Endothelial cell of umbilical vein (primary cell): ENCODE results near the gene CHMP3. TPM values are rescaled to one million over a fixed set of nuclear protein-coding genes. Genes with fewer than 3 reads are reported as not detected.

ENCODE experiments used
- BruUV-seq: library from RNA; stranded (reverse); fragments of 400-500 nt; replicated peaks from 2 replicates; lab custom pipeline; 2021; lab: Mats Ljungman, UMichigan
- CTCF ChIA-PET: fragments of 300-600, 350-600 bp; sonication (Branson Sonifier 250); formaldehyde crosslinking; loops from one replicate; lab custom pipeline; 2021; ENCODE audit warnings: antibody characterized with exemption, inconsistent platforms; lab: Charles Lee
- POLR2A ChIA-PET: fragments of 300-600, 350-600 bp; sonication (Branson Sonifier 250); formaldehyde crosslinking; loops from one replicate; lab custom pipeline; 2021; ENCODE audit warnings: antibody characterized with exemption, inconsistent platforms; lab: Charles Lee
- DNase-seq: peaks from one replicate; pipeline ENCODE4 v3.0.0-alpha.2; 2011; ENCODE audit warnings: low read depth, low spot score
- FAIRE-seq: peaks from 2 replicates; lab custom pipeline; 2011; peaks lifted over from hg19 to GRCh38; lab: Jason Lieb, UNC
- H2AFZ ChIP-seq: 2 replicates; pipeline ENCODE4 v1.6.0; 2012; ENCODE audit warnings: low read depth, low read length, control low read depth, inconsistent platforms
- H3K27ac ChIP-seq: 2 replicates; pipeline ENCODE4 v1.5.1; 2011; ENCODE audit warnings: low read depth, mild to moderate bottlenecking, control low read depth, low read length, moderate library complexity; ENCODE audit not compliant: insufficient read depth
- H3K27me3 ChIP-seq, 2 experiments: 2 replicates each; pipeline versions ENCODE4 v1.6.0 to v1.6.1; 2011; ENCODE audit warnings: low read length in 2 of 2, mixed read lengths in 1 of 2; ENCODE audit not compliant: control insufficient read depth in 2 of 2, insufficient read depth in 2 of 2
- H3K36me3 ChIP-seq, 2 experiments: 2 replicates in 1 of 2; 3 replicates in 1 of 2; pipeline ENCODE4 v1.5.1; 2011; ENCODE audit warnings: low read length in 2 of 2, mild to moderate bottlenecking in 1 of 2, moderate library complexity in 1 of 2; ENCODE audit not compliant: control insufficient read depth in 2 of 2, insufficient read depth in 2 of 2; ENCODE audit errors: extremely low read depth in 1 of 2
- H3K4me1 ChIP-seq: 3 replicates; pipeline ENCODE4 v1.5.1; 2011; ENCODE audit warnings: mild to moderate bottlenecking, low read length; ENCODE audit not compliant: control insufficient read depth, insufficient read depth; ENCODE audit errors: extremely low read depth
- H3K4me2 ChIP-seq: 2 replicates; pipeline ENCODE4 v1.6.1; 2011; ENCODE audit warnings: low read length, control low read depth, mixed read lengths; ENCODE audit not compliant: insufficient read depth
- H3K4me3 ChIP-seq, 3 experiments: fragments of 200-600 bp in 1 of 3; sonication (generic), shearing (Covaris generic) in 1 of 3; replicated peaks in 1 of 3; 2 replicates each; pipeline ENCODE4 v1.5.1; 2011 to 2016; ENCODE audit warnings: control low read depth in 3 of 3, low read length in 3 of 3, mild to moderate bottlenecking in 2 of 3, inconsistent platforms in 1 of 3, low read depth in 1 of 3, moderate library complexity in 1 of 3; ENCODE audit not compliant: insufficient read depth in 1 of 3
- H3K79me2 ChIP-seq: 2 replicates; pipeline ENCODE4 v1.6.0; 2012; ENCODE audit warnings: low read length, inconsistent platforms; ENCODE audit not compliant: control insufficient read depth, insufficient read depth
- H3K9ac ChIP-seq: replicated peaks from 2 replicates; pipeline ENCODE3; 2011; ENCODE audit warnings: low read length, control low read depth; ENCODE audit not compliant: insufficient read depth; ENCODE audit errors: extremely low read depth
- H3K9me1 ChIP-seq: replicated peaks from 3 replicates; pipeline ENCODE4 v1.6.0; 2011; ENCODE audit warnings: mild to moderate bottlenecking, low read length; ENCODE audit not compliant: control insufficient read depth, insufficient read depth; ENCODE audit errors: extremely low read depth
- H3K9me3 ChIP-seq: replicated peaks from 2 replicates; pipeline ENCODE4 v1.5.1; 2012; ENCODE audit warnings: low read length, inconsistent platforms; ENCODE audit not compliant: control insufficient read depth, insufficient read depth
- H4K20me1 ChIP-seq: replicated peaks from 2 replicates; pipeline ENCODE3; 2011; ENCODE audit warnings: mild to moderate bottlenecking, low read length; ENCODE audit not compliant: control insufficient read depth, insufficient read depth; ENCODE audit errors: extremely low read depth
- EZH2 ChIP-seq: IDR thresholded peaks from 2 replicates; pipeline ENCODE4 v1.6.1; 2012; ENCODE audit warnings: borderline replicate concordance, low read depth, mild to moderate bottlenecking, moderate library complexity, low read length, inconsistent platforms; ENCODE audit not compliant: severe bottlenecking
- FOS ChIP-seq: IDR thresholded peaks from 2 replicates; pipeline ENCODE4 v1.6.1; 2011; ENCODE audit warnings: mild to moderate bottlenecking, low read length, moderate library complexity, borderline replicate concordance; ENCODE audit not compliant: insufficient read depth
- GATA2 ChIP-seq: IDR thresholded peaks from 2 replicates; pipeline ENCODE4 v1.7.0; 2011; ENCODE audit warnings: low read depth, mild to moderate bottlenecking, moderate library complexity, mixed read lengths, low read length; ENCODE audit not compliant: insufficient read length, insufficient read depth
- JUN ChIP-seq: IDR thresholded peaks from 2 replicates; pipeline ENCODE4 v1.6.1; 2011; ENCODE audit warnings: borderline replicate concordance, low read depth; ENCODE audit not compliant: insufficient read length, insufficient read depth
- MAX ChIP-seq: IDR thresholded peaks from 2 replicates; pipeline ENCODE4 v1.6.1; 2011; ENCODE audit not compliant: insufficient read depth, insufficient read length
- MYC ChIP-seq: IDR thresholded peaks from one replicate; pipeline ENCODE4 v1.6.1; 2011; ENCODE audit warnings: mild to moderate bottlenecking, low read depth, low read length
- POLR2A ChIP-seq: IDR thresholded peaks from 2 replicates; pipeline ENCODE4 v1.6.1; 2012; ENCODE audit warnings: low read depth, mild to moderate bottlenecking, control low read depth, low read length
- POLR2AphosphoS5 ChIP-seq: IDR thresholded peaks from 2 replicates; pipeline ENCODE4 v1.6.1; 2012; ENCODE audit warnings: low read depth, mild to moderate bottlenecking, control low read depth, low read length, moderate library complexity; ENCODE audit not compliant: insufficient read depth
- dilution Hi-C: fragments of 300-500 bp; cut with MboI; formaldehyde crosslinking; loops from one replicate; pipeline ENCODE4 v1.15.0; 2019; ENCODE audit warnings: low sequenced_read_pairs; ENCODE audit not compliant: extremely low pct_ligation_motif_present
- intact Hi-C: fragments of 100-400 bp; cut with micrococcal nuclease; formaldehyde crosslinking; loops from one replicate; pipeline ENCODE4 v1.10.0; 2022
- polyA plus RNA-seq, 4 experiments: library from polyadenylated mRNA; depleted of rRNA in 3 of 4; stranded (reverse) in 3 of 4; unstranded in 1 of 4; fragments of >200 nt; gene quantifications; 2 replicates each; pipeline versions ENCODE4 v1.2.1 to v1.2.3, GENCODE V29; 2011 to 2012; ENCODE audit warnings: missing spikeins in 1 of 4
- total RNA-seq: library from RNA; stranded (reverse); gene quantifications from 2 replicates; pipeline ENCODE4 v1.2.3, GENCODE V29; 2021
- TF ChIP-seq, protein P1 (sequence below), 2 donors: IDR thresholded peaks; 1 replicate in 1 of 2; 2 replicates in 1 of 2; pipeline ENCODE4 v1.5.1; 2011; ENCODE audit warnings: low read length in 2 of 2, mild to moderate bottlenecking in 2 of 2, moderate library complexity in 2 of 2, control low read depth in 1 of 2, inconsistent platforms in 1 of 2, low read depth in 1 of 2; ENCODE audit not compliant: insufficient read depth in 1 of 2; ENCODE audit errors: extremely low read depth in 1 of 2

CHMP3 gene
- total and polyA plus RNA-seq, 2 donors (not counting 3 experiments of a cell fraction or from before 2014, with no cell fraction given), result 48.1 to 92.2 TPM

GRCh38 chr2:86603905-86604304, 40.7 kb upstream of the CHMP3 start:
- Histone ChIP-seq H3K4me2 (no peak overlapping the region), H3K79me2 (no peaks in the 10 kb centered on the region), H3K27me3 (no peaks in the 10 kb centered on the region), H3K27ac (no peak overlapping the region), H3K9me3 (no peaks in the 10 kb centered on the region), H3K9ac (no peak overlapping the region), H3K36me3 (peaks cover 5 to 11% of the 10 kb centered on the region in 2 experiments), H2AFZ (no peak overlapping the region), H3K4me3 (no peak overlapping the region), H3K4me1 (no peaks in the 10 kb centered on the region), H3K9me1 (no peaks in the 10 kb centered on the region), H4K20me1 (no peaks in the 10 kb centered on the region)
- CTCF ChIA-PET, result interaction anchor here (1.2 to 1.4 kb wide), 2 partner anchors 9 to 10 kb away, joined by 3 to 4 read pairs; no protein-coding TSS in a partner anchor
- dilution Hi-C loops, result no loop called here
- FAIRE-seq (no peak), DNase-seq (no peak)
- POLR2A ChIA-PET, result no interaction called here
- no TSS peak for BruUV-seq
- intact Hi-C loops, result no loop called here
- TF ChIP-seq GATA2 (no peak), FOS (no peak), EZH2 (no peak), POLR2A (no peak), POLR2AphosphoS5 (no peak), MYC (no peak), JUN (no peak), MAX (no peak)
- TF ChIP-seq, protein P1, sequence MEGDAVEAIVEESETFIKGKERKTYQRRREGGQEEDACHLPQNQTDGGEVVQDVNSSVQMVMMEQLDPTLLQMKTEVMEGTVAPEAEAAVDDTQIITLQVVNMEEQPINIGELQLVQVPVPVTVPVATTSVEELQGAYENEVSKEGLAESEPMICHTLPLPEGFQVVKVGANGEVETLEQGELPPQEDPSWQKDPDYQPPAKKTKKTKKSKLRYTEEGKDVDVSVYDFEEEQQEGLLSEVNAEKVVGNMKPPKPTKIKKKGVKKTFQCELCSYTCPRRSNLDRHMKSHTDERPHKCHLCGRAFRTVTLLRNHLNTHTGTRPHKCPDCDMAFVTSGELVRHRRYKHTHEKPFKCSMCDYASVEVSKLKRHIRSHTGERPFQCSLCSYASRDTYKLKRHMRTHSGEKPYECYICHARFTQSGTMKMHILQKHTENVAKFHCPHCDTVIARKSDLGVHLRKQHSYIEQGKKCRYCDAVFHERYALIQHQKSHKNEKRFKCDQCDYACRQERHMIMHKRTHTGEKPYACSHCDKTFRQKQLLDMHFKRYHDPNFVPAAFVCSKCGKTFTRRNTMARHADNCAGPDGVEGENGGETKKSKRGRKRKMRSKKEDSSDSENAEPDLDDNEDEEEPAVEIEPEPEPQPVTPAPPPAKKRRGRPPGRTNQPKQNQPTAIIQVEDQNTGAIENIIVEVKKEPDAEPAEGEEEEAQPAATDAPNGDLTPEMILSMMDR (IDR thresholded peaks at IDR 0.05; ENCODE audit: extremely low read depth in 1 of 2, insufficient read depth in 1 of 2, low read depth in 1 of 2, low read length in 2 of 2), result no peak
